ENCODE data around the gene CRYBB2. TPM values are rescaled to one million over a fixed set of nuclear protein-coding genes. Genes with fewer than 3 reads are reported as not detected.
"Not testable (repeated sequence)": the region's sequence is repeated elsewhere in the genome, so short reads cannot be mapped to it uniquely, and the experiment has no call there.

Gene CRYBB2
- polyA plus RNA-seq, 3 donors, result not detected

DNA sequence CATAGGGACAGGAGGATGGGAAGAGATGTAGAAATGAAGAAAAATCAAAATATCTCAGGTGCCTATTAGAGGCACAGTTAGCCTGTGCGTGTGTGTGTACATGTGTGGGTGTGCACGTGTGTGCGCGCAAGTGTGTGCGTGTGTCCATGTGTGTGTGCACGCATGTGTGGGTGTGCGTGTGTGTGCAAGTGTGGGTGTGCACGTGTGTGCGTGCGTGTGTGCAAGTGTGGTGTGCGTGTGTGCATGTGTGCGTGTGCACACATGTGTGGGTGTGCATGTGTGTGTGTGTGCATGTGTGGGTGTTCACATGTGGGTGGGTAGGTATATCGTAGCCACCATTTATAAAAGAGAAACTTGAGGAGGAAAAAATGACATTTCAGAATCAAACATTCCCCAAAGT is 9.4 kb downstream of the CRYBB2 start:
- Histone ChIP-seq H3K9ac (ENCODE audit: insufficient read depth, low read length, poor library complexity, severe bottlenecking) (no peak overlapping the region), H3K36me3 (replicated peaks in 1 of 2; ENCODE audit: control insufficient read depth in 1 of 2, insufficient read depth in 2 of 2, low read length in 2 of 2) (no peaks in the 10 kb centered on the region), H3K4me2 (replicated peaks; ENCODE audit: extremely low read depth, low read length, poor library complexity, severe bottlenecking) (no peak overlapping the region), H3K79me2 (ENCODE audit: insufficient read depth, low read length) (no peaks in the 10 kb centered on the region), H3K4me1 (ENCODE audit: control insufficient read depth in 1 of 2, insufficient read depth in 2 of 2, low read length in 2 of 2) (no peaks in the 10 kb centered on the region), H3K9me3 (replicated peaks in 1 of 2; ENCODE audit: control insufficient read depth in 1 of 2, insufficient read depth in 1 of 2, low read length in 2 of 2) (no peaks in the 10 kb centered on the region), H3K27me3 (ENCODE audit: control insufficient read depth in 2 of 2, insufficient read depth in 2 of 2, low read length in 2 of 2) (no peaks in the 10 kb centered on the region), H4K20me1 (ENCODE audit: insufficient read depth, low read length) (no peaks in the 10 kb centered on the region), H3K27ac (ENCODE audit: low read depth in 1 of 2, low read length in 2 of 2) (no peak overlapping the region), H3K4me3 (replicated peaks in 1 of 3; ENCODE audit: low read depth in 2 of 3, low read length in 3 of 3) (no peak overlapping the region), H2AFZ (ENCODE audit: insufficient read depth, low read depth, low read length, poor library complexity, severe bottlenecking) (no peak overlapping the region)
- H3K27ac Mint-ChIP-seq, result no peak overlapping the region
- intact Hi-C loops (cut with micrococcal nuclease), result no loop called here
- peaks cover 0 to 2% (median 0%) of the 10 kb centered on the region in 7 donors for H3K9me3 Mint-ChIP-seq
- no peak for TF ChIP-seq CTCF (IDR thresholded peaks at IDR 0.05)
- peaks cover 5 to 15% (median 7%) of the 10 kb centered on the region in 3 donors for H3K27me3 Mint-ChIP-seq (ENCODE audit: low read depth in 3 of 3)
- WGBS (ENCODE audit: insufficient coverage), result 97% methylated on average over 12 of the region's 13 CpGs
- no peak for DNase-seq
- H3K4me3 Mint-ChIP-seq, result no peak overlapping the region
- H3K36me3 Mint-ChIP-seq, result no peaks in the 10 kb centered on the region
- no peaks in the 10 kb centered on the region for H3K4me1 Mint-ChIP-seq

DNA sequence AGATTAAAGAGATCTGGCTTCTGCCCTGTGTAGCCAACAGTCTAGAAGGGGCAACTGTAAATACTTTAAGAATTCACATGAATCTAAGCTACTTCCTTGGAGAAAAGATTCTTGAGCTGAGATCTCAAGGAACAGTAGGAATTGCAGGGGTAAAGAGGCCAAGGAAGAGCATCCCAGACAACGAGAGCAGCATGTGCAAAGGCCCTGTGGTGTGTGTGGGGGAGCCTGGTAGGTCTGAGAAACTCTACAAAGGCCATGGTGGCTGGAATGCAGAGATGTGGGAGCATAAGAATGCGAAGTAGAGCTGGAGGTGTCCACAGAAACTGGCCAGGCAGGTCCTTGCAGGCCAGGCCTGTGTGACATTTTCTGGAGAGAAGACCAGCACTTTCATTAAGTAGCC is 11.3 kb downstream of the CRYBB2 start:
- H3K4me2 ChIP-seq (replicated peaks; ENCODE audit: extremely low read depth, low read length, poor library complexity, severe bottlenecking); H3K9me3 Mint-ChIP-seq; H3K9ac ChIP-seq (ENCODE audit: insufficient read depth, low read length, poor library complexity, severe bottlenecking); intact Hi-C loops (cut with micrococcal nuclease); H3K4me1 Mint-ChIP-seq; H4K20me1 ChIP-seq (ENCODE audit: insufficient read depth, low read length); H3K4me1 ChIP-seq (ENCODE audit: control insufficient read depth in 1 of 2, insufficient read depth in 2 of 2, low read length in 2 of 2); DNase-seq; H3K4me3 Mint-ChIP-seq; H3K27me3 ChIP-seq (ENCODE audit: control insufficient read depth in 2 of 2, insufficient read depth in 2 of 2, low read length in 2 of 2); H3K27ac ChIP-seq (ENCODE audit: low read depth in 1 of 2, low read length in 2 of 2); H2AFZ ChIP-seq (ENCODE audit: insufficient read depth, low read depth, low read length, poor library complexity, severe bottlenecking); H3K9me3 ChIP-seq (replicated peaks in 1 of 2; ENCODE audit: control insufficient read depth in 1 of 2, insufficient read depth in 1 of 2, low read length in 2 of 2); H3K36me3 Mint-ChIP-seq; H3K4me3 ChIP-seq (replicated peaks in 1 of 3; ENCODE audit: low read depth in 2 of 3, low read length in 3 of 3); H3K79me2 ChIP-seq (ENCODE audit: insufficient read depth, low read length); H3K27ac Mint-ChIP-seq; H3K36me3 ChIP-seq (replicated peaks in 1 of 2; ENCODE audit: control insufficient read depth in 1 of 2, insufficient read depth in 2 of 2, low read length in 2 of 2): not testable (repeated sequence)
- H3K27me3 Mint-ChIP-seq (ENCODE audit: low read depth in 3 of 3), result peaks cover 2 to 23% (median 15%) of the 10 kb centered on the region in 3 donors
- 78% methylated on average over 2 of the region's 2 CpGs for WGBS (ENCODE audit: insufficient coverage)
